ENCODE results near the gene PRX. TPM values are rescaled to one million over a fixed set of nuclear protein-coding genes. Genes with fewer than 3 reads are reported as not detected.
"Not testable (repeated sequence)": the region's sequence is repeated elsewhere in the genome, so short reads cannot be mapped to it uniquely, and the experiment has no call there.

The PRX gene, protein sequence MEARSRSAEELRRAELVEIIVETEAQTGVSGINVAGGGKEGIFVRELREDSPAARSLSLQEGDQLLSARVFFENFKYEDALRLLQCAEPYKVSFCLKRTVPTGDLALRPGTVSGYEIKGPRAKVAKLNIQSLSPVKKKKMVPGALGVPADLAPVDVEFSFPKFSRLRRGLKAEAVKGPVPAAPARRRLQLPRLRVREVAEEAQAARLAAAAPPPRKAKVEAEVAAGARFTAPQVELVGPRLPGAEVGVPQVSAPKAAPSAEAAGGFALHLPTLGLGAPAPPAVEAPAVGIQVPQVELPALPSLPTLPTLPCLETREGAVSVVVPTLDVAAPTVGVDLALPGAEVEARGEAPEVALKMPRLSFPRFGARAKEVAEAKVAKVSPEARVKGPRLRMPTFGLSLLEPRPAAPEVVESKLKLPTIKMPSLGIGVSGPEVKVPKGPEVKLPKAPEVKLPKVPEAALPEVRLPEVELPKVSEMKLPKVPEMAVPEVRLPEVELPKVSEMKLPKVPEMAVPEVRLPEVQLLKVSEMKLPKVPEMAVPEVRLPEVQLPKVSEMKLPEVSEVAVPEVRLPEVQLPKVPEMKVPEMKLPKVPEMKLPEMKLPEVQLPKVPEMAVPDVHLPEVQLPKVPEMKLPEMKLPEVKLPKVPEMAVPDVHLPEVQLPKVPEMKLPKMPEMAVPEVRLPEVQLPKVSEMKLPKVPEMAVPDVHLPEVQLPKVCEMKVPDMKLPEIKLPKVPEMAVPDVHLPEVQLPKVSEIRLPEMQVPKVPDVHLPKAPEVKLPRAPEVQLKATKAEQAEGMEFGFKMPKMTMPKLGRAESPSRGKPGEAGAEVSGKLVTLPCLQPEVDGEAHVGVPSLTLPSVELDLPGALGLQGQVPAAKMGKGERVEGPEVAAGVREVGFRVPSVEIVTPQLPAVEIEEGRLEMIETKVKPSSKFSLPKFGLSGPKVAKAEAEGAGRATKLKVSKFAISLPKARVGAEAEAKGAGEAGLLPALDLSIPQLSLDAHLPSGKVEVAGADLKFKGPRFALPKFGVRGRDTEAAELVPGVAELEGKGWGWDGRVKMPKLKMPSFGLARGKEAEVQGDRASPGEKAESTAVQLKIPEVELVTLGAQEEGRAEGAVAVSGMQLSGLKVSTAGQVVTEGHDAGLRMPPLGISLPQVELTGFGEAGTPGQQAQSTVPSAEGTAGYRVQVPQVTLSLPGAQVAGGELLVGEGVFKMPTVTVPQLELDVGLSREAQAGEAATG (N-terminal part only)
- 5.6 and 6.3 TPM in 2 replicates for total RNA-seq (2014; rRNA removed; shearing (Covaris generic); ENCODE audit: low replicate concordance)

DNA sequence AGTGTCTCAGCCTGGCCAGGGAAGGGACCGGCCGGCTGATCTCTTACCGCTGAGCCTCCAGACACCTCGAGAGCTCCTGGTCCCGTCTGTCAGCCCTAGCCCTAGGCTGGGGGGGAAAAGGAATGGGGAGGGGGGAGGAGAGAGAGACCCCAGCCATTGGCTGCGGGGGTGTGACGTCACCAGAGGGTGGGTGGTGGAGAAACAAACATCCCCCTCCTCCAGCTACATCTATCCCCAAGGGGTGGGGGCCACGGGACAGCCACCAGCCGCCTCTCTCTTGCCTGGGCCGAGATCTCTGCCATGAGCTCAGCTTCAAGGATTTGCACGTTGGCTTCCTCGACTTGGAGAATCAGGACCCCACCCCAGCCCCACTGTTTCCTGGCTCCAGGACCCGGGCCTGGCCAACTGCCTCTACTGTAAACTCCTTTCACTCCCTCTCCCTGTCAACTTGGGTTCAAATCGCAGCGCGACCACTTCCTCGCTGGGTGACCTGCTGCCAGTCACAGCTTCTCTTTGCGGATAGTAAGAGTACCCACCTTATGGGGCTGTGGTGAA, at the start of gene PRX:
PRX (minus strand) TSS at position 88 of the 555 bp plus-strand sequence. CDS start 5,446 bp downstream, outside the sequence.
- Histone ChIP-seq H3K4me3 (no peak within 1 kb of the TSS), H3K9me3 (no peaks in the 10 kb centered on the region), H3K27me3 (no peaks in the 10 kb centered on the region), H3K36me3 (no peaks in the 10 kb centered on the region)
- DNase-seq, result no peak

DNA sequence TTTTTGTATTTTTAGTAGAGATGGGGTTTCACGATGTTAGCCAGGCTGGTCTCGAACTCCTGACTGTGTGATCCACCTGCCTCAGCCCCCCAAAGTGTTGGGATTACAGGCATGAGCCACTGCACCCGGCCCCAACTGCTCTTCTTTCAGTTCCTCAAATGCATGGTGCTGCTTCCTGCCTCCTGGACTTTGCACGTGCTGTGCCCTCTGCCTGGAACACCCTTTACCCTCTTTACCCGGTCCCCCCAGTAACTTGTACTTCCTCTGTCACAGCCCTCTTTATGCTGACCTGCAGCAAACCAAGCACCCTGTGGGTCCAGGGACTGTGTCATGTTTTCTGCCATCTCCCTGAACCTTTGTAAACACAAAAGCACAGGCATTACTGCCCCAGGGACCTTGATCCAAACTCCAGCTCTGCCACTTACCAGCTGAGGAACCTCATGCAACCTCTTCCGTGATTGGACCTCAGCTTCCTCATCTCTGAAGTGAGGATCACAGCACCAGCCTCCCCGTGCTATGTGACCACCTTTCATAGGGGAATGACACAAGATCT, 48.6 kb upstream of the PRX start:
- no peaks in the 10 kb centered on the region for H3K9me3 ChIP-seq
- H3K4me3 ChIP-seq, result no peak overlapping the region
- H3K36me3 ChIP-seq, result peaks cover 3% of the 10 kb centered on the region
- no peak for DNase-seq
- no peaks in the 10 kb centered on the region for H3K27me3 ChIP-seq

DNA sequence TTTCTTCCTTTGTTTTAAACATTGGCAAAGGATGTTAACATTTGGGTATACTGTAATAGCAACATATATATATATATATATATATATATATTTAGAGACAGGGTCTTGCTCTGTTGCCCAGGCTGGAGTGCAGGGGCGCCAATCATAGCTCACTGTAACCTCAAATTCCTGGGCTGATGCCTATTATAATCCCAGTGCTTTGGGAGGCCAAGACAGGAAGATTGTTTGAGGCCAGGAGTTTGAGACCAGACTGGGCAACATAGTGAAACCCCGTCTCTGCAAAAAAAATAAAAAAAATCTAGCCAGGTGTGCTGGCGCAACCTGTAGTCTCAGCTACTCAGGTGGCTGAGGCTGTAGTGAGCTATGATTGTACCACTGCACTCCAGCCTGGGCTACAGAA, 47.0 kb upstream of the PRX start:
- H3K27me3 ChIP-seq, result no peaks in the 10 kb centered on the region
- no peaks in the 10 kb centered on the region for H3K9me3 ChIP-seq
- no peak overlapping the region for H3K4me3 ChIP-seq
- peaks cover 4% of the 10 kb centered on the region for H3K36me3 ChIP-seq
- no peak for DNase-seq

- Histone ChIP-seq H3K27me3 (no peaks in the 10 kb centered on the region), H3K9me3 (no peaks in the 10 kb centered on the region), H3K36me3 (peaks cover 5% of the 10 kb centered on the region), H3K4me3 (no peak overlapping the region)
- no peak for DNase-seq
Measured at GRCh38 chr19:40458597-40458974, 45.4 kb upstream of the PRX start.

- no peak for DNase-seq
- peaks cover 5% of the 10 kb centered on the region for H3K36me3 ChIP-seq
- no peaks in the 10 kb centered on the region for H3K9me3 ChIP-seq
- no peak overlapping the region for H3K4me3 ChIP-seq
- H3K27me3 ChIP-seq, result no peaks in the 10 kb centered on the region
Measured at GRCh38 chr19:40457953-40458596, 44.9 kb upstream of the PRX start.

DNA sequence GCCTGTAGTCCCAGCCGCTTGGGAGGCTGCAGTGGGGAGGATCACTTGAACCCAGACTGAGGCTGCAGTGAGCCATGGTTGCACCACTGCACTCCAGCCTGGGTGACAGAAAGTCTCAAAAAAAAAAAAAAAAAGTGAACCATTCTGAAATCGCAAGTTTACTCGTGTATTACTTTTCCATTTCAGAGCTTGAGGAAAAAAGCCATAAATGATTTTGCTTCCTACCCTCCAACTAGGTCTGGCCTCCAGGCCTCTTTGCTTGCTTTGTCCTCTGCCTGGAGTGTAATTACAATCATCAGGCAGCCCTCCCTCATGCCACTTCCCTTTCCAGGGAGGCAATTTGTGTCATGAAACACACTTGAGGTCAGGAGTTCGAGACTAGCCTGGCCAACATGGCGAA, 43.9 kb upstream of the PRX start:
- Histone ChIP-seq H3K4me3 (no peak overlapping the region), H3K9me3 (no peaks in the 10 kb centered on the region), H3K27me3 (no peaks in the 10 kb centered on the region), H3K36me3 (peaks cover 5% of the 10 kb centered on the region)
- no peak for DNase-seq

DNA sequence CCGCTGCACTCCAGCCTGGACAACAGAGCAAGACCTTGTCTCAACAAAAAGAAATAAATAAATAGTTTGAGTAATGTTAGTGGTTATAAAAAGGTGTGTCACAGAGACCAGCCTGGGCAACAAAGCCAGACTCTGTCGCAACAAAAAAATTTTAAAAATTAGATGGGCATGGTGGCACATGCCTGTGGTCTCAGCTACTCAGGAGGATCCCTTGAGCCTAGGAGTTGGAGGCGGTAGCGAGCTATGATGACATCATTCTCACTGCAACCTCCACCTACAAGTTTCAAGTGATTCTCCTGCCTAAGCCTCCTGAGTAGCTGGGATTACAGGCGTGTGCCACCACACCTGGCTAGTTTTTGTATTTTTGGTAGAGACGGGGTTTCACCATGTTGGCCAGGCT, 40.8 kb upstream of the PRX start:
- not testable (repeated sequence) for H3K27me3 ChIP-seq, H3K4me3 ChIP-seq, H3K9me3 ChIP-seq
- H3K36me3 ChIP-seq, result peaks cover 10% of the 10 kb centered on the region
- peak; percentile 26 for DNase-seq

GRCh38 chr19:40453151-40453735, 40.1 kb upstream of the PRX start:
- H3K27me3 ChIP-seq, result no peaks in the 10 kb centered on the region
- H3K9me3 ChIP-seq, result no peaks in the 10 kb centered on the region
- H3K4me3 ChIP-seq, result no peak overlapping the region
- peaks cover 10% of the 10 kb centered on the region for H3K36me3 ChIP-seq
- no peak for DNase-seq

GRCh38 chr19:40452016-40452415, 38.8 kb upstream of the PRX start:
- peaks cover 7% of the 10 kb centered on the region for H3K36me3 ChIP-seq

DNA sequence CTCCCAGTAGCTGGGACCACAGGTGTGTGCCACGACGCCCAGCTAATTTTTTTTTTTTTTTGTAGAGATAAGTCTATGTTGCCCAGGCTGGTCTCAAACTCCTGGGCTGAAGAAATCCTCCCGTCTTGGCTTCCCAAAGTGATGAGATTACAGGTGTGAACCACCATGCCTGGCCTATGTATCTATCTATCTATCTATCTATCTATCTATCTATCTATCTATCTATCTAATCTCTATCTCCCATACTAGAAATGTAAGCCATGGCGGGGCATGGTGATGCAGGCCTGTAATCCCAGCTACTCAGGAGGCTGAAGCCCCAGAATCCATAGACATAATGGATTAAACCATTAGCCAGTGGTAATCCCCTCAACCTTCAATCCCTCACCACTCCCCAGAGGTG, 37.5 kb upstream of the PRX start:
- H3K4me3 ChIP-seq, result no peak overlapping the region
- no peak for DNase-seq
- peaks cover 7% of the 10 kb centered on the region for H3K36me3 ChIP-seq
- H3K27me3 ChIP-seq, result no peaks in the 10 kb centered on the region
- H3K9me3 ChIP-seq, result no peaks in the 10 kb centered on the region

More at GRCh38 chr19:40452016-40452415, 38.8 kb upstream of the PRX start:
- H3K4me3 ChIP-seq, result no peak overlapping the region
- H3K9me3 ChIP-seq, result no peaks in the 10 kb centered on the region
- H3K27me3 ChIP-seq, result no peaks in the 10 kb centered on the region
- DNase-seq, result no peak

DNA sequence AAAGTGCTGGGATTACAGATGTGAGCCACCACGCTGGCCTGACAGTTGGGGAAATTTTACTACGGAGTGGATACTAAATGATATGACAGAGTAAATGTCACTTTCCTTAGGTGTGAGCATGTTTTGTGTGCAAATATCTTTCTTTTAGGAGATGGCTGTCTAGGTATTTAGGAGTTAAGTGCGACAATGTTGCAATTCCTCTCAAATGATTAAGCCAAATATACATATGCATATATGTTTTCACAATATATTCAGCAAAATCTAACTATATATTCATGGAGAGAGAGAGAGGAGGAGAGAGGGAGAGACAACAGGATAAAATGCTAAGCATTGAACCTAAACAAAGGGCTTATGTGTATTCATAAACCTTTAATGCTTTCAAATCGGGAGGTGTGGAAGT, 36.3 kb upstream of the PRX start:
- no peak for DNase-seq
- Histone ChIP-seq H3K36me3 (peaks cover 5% of the 10 kb centered on the region; the same call in 1 of the 2 replicates), H3K4me3 (no peak overlapping the region), H3K27me3 (no peaks in the 10 kb centered on the region), H3K9me3 (no peaks in the 10 kb centered on the region)

- Histone ChIP-seq H3K27me3 (no peaks in the 10 kb centered on the region), H3K4me3 (no peak overlapping the region), H3K9me3 (no peaks in the 10 kb centered on the region; the same call in 1 of the 2 replicates), H3K36me3 (peaks cover 28% of the 10 kb centered on the region)
- DNase-seq, result no peak
Measured at GRCh38 chr19:40446263-40446784, 33.1 kb upstream of the PRX start.

- H3K27me3 ChIP-seq, result no peaks in the 10 kb centered on the region
- no peaks in the 10 kb centered on the region; the same call in 1 of the 2 replicates for H3K9me3 ChIP-seq
- H3K4me3 ChIP-seq, result no peak overlapping the region
- no peak for DNase-seq
- peaks cover 31% of the 10 kb centered on the region for H3K36me3 ChIP-seq
Measured at GRCh38 chr19:40445780-40446262, 32.6 kb upstream of the PRX start.

- Histone ChIP-seq H3K4me3 (peak overlapping the region; percentile 100), H3K27me3 (no peaks in the 10 kb centered on the region), H3K9me3 (no peaks in the 10 kb centered on the region; the same call in 1 of the 2 replicates), H3K36me3 (peaks cover 40% of the 10 kb centered on the region)
- no peak for DNase-seq
Measured at GRCh38 chr19:40444825-40445312, 31.7 kb upstream of the PRX start.
